ENCODE measurements around the gene ADAMTS7. TPM values are rescaled to one million over a fixed set of nuclear protein-coding genes. Genes with fewer than 3 reads are reported as not detected.
A peak's percentile ranks its signal among the peaks of the same experiment; 100 is the strongest.
"Not testable (repeated sequence)": the region's sequence is repeated elsewhere in the genome, so short reads cannot be mapped to it uniquely, and the experiment has no call there.

Gene ADAMTS7
- total RNA-seq, 1 donor from 2014 or later = 4.2 TPM

DNA sequence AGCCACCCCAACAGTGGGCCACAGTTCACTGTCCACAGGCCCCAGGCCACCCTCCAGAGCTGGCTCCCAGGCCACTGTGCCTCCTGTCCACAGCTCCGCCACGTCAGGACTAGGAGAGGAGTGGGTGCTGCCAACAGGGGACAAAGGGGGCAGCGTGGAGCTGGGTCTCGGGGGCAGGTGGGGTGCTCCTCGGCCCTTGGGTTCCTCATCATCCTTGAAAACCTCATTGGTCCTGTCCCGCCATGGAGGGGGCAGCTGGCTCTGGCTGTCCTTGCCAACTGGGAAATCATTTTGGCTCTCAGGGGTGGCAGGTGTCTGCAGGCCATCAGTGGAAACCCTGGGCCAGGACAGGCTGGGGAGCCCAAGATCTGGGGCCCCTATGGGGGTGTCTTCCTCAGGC, 45.2 kb downstream of the ADAMTS7 start:
- no peak for DNase-seq (ENCODE audit: low spot score)

DNA sequence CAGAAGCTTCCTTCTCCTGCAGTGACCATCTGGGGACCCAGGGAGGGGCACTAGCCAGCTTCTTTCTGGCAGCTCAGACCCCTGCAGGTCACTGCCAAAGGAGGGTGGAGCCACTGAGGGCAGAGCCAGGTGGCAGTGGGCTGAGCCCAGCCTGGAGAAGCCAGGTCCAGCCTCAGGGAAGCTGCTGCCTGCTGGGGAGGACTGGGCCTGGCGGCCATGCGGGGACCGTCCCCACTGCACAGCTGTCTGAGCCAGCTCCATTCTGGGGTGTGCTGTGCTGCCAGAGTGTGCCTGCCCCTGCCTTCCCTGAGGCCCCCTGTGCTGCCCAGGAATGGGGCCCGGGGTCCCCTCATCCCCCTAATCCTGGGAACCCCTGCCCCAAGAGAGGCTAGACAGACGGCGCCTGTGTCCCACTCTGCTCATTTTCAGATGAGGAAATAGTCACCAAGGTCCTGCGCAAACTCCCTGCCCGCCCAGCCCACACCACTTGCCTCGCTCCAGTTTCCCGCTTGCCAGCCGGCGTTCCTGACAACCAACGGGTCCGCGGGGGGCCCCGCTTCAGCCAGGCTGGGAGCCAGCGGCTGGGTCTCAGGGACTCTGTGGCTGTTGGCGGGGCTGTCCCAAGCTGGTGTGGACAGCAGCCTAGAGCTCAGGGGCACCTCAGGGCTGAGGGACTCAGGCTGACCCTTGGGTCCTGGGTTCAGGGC, 46.0 kb downstream of the ADAMTS7 start:
- DNase-seq (ENCODE audit: low spot score) = not testable (repeated sequence)

DNA sequence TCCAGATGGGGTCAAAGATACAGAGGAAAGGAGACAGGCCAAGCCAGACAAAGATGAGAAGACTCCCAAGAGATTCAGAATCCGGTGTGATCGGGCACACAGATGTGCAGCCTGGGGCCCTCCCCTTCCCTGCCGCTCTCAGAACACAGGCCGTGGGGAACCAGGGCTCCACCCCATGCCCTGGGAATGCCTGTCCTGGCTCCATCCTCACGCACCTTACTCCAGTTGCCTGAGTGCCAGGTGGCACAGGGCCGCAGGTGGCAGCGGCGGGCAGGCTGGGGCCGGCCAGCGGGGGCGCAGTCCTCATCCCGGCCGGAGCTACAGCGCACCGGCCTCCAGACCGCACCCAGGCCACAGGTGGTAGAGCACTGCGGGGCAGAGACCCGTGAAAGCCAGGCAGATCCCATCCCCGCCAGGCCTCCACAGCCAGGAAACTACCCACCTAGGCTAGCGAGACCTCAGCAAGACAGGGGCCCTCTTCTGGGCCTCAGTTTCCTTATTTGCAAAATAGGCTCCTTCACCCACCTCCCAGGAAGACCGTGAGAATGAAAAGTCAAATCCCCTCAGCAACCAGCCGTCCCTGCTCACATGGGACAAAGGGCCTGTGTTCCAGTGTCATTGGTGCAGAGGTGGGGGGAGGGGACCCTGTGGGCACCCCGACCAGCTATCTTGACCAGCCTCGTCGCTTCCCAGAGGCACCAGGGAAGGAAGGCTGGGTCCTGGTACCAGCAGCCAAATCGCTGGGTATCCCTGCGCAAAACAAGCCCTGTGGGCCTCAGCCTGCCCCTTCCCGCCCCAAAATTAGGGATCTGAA, 46.7 kb downstream of the ADAMTS7 start:
- not testable (repeated sequence) for DNase-seq (ENCODE audit: low spot score)

DNA sequence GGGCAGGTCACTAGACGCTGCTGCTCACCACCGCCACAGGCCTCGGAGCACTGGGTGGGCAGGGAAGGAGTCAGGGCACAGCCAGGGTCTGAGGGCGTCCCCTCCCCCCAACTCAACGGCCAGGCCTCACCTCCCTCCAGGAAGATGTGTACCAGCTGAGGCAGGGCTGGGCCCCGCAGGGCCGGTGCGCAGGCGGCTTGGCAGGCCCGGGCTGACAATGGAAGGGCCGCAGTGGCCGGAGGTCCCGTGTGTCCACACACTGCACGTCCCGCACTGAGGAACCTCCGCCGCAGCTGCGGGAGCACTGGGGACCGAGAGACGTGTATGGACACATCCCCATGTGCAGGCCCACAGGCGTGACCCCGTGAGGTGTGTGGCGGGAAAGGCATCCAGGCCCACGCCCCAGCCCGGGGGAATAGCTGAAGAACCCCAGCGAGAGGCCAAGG, 47.4 kb downstream of the ADAMTS7 start:
- DNase-seq (ENCODE audit: low spot score) = no peak

DNA sequence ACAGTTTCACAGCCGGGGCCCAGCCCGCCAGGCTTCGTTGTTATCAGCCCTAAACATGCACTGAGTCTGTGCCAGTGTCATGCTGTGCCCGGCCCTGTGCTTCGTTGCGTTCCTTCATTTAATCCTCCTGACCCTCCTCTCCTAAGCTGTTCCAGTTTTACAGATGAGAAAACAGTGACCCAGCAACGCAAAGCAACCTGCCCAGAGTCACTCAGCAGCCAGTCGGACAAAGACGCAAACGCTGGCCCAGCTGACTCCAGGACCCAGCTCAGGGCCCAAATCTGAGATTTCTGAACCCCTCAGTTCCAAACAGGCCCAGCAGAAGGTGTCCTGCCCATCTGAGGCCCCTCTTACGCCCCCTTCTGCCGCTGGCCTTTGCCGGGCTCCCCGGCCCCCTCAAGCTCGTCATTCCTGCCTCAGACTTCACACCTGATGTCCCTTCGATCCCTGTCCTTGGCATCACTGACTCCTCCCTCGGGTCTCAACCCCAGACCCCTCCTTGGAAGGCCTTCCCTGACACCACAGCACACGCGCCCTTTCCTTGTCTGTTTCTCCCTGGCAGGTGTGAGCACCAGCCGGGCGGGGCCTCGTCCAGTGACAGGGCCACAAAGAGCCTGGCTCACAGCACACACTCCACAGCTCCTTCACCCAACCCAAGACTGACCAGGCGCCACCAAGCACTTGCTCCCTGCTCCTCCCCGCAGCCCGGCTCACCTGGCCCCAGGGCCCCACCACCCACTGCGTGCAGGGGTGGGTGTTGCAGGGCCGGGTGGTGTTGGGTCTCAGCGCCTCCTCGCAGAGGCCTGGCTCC, 48.1 kb downstream of the ADAMTS7 start:
- no peak for DNase-seq (ENCODE audit: low spot score)

DNA sequence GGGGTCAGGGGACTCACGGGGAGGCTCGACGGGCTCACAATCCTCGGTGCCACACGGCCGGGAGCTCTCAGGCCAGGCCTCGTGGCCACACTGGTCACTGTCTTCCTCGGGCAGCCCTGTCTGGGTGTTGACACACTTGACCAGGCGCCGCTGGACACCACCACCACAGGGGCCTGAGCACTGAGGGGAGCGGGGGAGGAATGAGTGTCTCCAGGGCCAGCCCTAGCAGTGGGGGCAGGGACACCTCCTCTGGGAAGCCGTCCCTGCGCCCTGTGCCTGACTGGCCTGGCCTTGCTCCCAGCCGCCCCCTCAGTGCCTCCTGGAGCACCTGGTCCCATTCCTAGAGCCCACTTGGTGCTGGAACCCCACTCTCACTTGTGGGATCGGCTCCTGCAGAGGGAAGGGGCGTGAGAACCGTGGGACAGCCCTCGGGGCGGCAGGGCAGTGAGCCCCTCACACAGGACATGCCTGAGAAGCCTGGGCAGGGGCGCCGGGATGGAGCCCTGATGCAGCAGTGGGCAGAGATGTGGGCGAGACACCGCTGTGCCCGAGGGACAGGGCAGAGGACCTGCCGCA, 48.8 kb downstream of the ADAMTS7 start:
- DNase-seq (ENCODE audit: low spot score) = not testable (repeated sequence)

DNA sequence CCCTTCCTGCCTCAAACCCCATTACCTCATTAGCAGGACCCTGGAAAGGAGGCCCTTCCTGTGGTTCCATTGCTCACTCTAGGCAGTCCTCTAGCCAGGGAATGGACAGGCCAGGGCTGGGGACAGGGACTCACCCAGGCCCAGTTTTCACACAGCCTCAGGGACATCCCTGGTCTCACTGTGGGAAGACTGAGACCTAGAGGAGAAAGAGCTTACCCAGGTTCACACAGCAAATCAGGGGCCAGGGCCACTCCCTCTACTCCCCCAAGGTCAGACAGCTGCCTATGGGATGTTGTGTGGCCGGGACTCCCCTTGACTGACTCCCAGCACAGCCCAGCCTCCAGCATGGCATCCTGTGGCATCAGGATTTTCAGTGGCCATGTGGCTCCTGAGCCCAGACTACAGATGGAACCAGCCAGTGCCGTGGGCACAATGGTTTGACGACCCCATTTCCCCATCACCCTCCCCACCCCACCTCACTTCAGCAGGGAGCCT, 49.3 kb downstream of the ADAMTS7 start:
- no peak for DNase-seq (ENCODE audit: low spot score)

DNA sequence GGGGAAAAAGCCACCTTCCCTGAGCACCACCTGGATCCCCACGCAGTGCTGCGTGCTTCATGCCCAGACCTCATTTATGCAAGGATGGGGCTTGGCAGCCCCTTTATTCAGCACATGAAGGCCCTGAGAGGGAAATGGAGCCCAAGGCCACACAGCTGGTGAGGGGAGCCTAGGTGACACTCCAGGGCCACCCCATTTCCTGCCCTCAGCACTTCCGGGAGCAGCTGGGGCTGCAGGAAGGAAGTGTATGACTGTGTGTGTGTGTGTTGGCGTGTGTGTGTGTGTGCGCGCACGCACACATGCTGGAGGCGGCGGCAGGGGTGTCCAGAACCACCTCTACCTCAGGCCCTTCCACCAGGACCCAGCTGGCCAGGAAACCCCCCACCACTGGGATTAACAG, 49.8 kb downstream of the ADAMTS7 start:
- DNase-seq (ENCODE audit: low spot score) = not testable (repeated sequence)

DNA sequence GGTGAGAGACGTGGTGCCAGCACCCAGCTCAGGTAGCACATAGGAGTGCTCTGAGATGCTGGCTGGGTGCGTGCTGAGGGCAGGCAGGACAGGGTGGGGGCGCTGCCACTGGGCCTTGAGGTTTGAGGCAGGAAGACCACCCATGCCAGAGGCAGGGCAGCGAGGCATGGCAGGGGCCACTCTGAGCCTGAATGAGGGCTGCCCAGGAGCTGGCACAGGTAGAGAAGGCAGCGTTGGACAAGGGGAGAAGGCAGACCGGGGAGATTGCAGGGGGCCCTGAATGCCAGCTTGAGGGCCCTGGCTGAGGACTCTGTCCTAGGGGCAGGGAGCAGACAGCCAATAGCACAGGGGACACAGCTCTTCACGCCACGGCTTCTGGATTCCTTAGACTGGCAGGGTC, 50.2 kb downstream of the ADAMTS7 start:
- DNase-seq (ENCODE audit: low spot score) = no peak

DNA sequence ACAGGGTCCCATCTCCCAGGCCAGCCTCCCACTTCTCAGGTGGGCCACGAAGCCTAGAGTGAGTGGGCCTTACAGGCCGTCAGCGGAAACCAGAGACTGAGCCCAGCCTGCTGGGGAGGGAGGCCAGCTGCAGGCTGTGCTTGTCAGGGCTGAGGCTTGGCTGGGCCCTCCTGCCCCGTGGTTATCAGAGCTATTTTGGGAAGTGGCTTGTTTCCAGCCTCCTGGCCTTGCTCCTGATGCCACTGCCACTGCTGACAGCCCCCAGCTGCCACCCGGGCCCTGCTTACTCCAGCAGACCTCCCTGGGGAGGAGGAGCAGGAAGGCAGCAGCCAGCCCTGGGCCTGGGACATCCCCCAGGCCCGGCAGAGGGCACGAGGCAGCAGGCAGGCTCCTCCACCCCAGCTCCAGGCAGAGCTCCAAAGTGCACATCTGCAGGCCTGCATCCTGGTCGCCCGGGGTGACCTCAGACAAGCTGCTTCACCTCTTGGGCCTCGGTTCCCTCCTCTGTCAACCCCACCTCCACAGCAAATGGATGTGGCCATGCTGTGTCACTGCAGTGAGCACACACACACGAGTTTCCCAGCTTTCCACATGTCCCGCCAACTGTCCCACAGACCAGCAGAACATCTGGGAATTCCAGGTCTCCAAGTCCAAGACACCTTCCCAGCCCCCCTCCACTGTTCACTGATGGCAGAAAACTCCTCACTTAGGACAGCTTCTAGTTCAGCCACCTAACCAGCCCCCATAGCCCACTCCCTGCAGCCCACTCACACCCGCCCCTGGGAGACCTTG, 51.0 kb downstream of the ADAMTS7 start:
- peak; percentile 66 for DNase-seq (ENCODE audit: low spot score)

DNA sequence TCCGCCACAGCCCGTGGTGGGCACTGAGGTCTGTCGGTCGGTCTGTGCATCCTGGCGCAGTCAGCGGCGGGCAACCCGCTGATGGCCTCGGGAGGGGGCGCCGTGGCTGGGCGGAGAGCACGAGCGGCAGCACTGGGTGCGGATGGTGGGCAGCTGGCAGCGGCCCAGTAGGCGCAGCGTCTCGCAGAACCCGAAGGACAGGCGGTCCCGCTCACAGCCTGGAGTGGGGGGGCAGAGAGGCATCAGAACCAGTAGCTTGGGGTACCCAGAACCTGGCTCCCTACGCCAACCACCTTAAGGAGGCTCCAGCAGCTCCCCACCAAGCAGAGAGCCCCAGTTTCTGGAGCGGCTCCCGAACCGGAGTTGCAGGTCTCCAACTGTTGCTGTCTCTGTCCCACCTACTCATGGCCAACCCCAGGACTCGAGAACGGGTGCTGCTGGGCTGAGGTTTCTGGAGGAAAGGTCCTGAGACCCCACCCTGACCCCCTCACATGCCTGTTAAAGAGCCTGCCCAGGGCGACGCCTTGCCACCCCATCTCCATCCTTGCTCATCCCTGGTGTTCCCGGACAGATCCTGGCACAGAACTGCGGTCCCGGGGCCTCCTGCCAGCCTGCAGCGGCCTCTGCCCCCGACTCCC, 51.8 kb downstream of the ADAMTS7 start:
- not testable (repeated sequence) for DNase-seq (ENCODE audit: low spot score)

DNA sequence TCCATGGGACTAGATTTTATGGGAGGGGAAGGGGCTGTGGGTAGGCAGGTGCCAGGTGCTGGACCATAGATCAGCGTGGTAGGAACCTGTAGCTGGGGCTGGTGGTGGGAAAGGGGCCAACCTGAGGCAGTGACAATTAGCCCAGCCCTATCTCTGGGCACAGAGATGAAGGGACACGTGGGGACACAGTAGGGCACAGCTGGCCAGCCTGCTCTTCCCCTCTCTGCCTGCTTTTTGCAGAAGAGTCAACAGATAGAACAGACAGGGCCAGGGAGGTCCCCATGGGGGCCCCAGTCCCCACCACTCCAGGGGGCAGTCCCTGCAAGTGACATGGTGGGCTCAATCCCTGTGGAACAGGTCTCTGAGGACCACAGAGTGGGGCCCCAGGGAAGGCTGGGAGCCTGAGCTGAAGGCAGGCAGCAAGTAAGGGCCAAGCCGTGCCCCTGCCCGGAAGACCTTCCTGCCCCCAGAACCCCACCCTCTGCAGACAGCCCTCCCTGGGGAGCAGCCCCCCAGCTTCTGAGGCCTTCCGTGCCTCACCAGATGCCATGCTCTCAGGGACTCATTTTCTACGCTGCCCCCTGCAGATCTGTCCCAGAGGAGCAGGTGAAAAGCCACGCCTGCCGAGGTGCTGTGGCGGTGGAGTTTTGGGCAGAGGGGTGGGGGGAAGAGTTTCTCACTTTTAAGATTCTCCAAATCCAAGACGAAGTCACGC, 52.6 kb downstream of the ADAMTS7 start:
- DNase-seq (ENCODE audit: low spot score) = not testable (repeated sequence)

DNA sequence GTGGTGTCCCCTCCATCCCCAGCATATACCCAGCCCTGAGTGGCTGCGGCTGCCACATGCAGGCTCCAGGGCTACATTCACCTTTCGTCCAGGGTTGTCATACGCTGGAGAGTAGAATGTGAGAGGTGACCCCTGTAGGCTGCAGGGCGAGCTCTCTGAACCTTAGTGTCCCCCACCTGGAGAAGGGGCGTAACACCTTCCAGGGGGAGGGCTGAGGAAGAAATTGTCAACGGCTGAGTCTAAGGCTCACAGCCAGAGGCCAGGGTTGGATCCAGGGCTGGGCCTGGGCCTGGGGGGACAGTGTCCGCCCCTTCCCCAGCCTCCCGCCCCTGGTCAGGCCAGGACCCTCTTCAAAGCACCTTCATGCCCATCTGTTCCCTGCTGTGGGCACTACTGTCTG, 53.2 kb downstream of the ADAMTS7 start:
- not testable (repeated sequence) for DNase-seq (ENCODE audit: low spot score)

DNA sequence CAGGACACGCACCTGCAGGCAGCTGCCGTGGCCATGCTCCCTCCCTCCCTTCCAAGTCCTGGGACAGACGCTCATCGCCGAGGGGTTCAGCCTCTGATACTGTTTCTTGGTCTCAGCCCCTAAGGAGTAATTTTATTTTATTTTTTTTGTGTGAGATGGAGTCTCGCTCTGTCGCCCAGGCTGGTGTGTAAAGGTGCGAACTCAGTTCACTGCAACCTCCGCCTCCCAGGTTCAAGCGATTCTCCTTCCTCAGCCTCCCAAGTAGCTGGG, 53.7 kb downstream of the ADAMTS7 start:
- no peak for DNase-seq (ENCODE audit: low spot score)

DNA sequence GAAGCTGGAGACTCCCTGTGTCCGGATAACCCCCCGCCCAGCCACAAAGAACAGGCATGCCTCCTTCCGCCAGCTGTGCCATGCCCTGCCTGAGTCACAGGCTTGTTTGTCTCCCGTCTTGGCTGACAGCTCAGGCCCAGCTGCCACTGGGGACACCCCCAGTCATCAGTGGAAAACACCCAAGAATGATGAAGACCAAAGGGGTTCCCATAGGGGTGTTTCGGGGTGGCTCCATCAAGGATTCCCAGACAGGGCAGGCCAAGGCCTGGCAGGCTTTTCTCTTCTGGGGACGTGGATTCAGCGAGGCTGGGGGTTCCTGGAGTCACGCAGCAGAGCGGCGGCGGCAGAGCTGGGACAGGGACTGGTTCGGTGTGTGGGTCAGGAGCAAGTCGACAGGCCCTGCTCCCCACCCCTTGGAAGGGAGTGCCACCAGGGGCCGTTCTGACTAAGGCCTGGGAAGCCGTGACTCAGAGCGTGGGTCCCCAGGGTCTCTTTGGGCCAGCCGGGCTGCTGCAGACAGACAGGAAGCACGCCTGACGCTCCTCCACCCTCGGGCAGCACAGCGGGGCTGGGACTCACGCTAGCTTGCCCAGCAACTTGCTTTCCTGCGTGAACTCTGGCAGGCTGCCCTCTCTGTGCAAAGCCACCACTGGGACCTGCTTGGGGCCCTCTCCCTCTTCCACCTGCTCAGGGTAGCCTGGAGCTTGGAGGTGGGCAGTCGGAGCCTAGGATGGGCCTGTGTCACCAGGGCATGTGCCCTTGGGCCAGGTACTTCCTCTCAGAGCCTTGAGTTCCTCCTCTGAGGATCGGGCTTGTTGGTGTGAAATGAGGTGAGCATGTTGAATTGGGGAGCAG, 54.3 kb downstream of the ADAMTS7 start:
- DNase-seq (ENCODE audit: low spot score) = peak; percentile 71

DNA sequence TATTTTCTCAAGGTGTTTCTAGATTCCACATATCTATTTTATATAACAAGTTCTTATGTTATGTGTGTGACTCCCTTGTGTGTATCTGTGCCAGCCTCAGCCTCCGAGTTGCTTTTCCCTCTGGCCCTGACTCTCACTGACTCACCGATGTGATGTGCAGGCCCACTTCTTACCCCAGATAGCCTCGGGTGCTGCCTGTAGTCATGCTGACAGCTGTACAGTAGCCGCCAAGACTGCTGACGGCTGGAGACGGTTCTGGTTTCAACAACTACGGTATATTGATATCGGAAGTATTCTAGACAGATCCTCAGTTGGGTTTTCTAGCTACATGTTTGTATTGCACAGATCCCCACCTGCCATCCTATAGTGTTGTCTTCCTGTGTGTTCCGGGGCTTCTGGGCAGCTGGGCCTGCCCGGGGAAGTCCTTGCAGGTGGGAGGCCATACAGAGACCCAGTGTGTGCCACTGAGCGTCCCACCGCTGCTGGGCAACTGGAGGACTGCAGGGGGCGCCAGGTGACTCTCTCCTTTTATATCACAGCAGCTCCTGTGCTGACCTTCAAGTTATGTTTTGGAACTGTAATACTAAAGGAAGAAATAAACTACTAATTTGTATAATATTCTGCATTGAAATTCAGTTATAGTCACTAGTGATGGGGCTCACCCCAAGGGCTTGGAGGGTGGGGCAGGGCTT, 55.2 kb downstream of the ADAMTS7 start:
- not testable (repeated sequence) for DNase-seq (ENCODE audit: low spot score)

DNA sequence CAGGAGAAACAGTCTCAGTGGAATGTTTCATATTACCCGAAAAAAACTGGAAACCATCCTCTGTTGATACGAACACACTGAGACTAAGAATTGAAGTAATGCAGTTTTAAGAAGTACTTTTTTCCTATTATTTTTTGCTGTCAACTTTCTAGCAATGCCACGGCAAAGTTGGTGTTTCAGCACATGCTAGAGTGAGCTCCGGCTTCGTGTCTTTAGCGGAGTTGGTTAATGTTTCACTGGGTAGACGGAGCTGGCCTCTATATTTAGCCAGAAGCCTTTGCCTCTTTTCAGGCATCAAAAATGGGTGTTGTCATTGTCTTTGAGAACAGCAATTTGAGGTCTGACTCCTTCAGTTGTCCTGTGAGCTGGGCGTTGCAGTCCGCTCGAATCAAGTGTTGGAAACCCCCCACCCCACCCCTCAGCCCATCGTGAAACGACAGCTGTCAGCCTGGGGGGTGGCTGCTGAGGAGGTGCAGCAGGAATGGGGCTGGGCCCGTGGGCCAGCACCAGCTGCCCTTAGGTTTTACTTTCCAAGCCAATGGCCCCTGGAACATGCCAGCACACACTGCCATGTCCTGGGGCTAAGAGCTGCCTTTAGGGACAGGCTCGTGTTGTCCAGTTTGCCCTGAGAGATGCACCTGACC, 56.5 kb downstream of the ADAMTS7 start:
- DNase-seq (ENCODE audit: low spot score) = not testable (repeated sequence)
